ENCODE results near the gene SLC25A21. TPM values are rescaled to one million over a fixed set of nuclear protein-coding genes. Genes with fewer than 3 reads are reported as not detected.
"Not testable (repeated sequence)": the region's sequence is repeated elsewhere in the genome, so short reads cannot be mapped to it uniquely, and the experiment has no call there.

The SLC25A21 gene
- total and polyA plus RNA-seq, 2 experiments from 2014 or later = 10.6 to 12.1 TPM

GRCh38 chr14:37078131-37078530 lies 94.3 kb downstream of the SLC25A21 start:
- Mint-ChIP-seq H3K27me3 (ENCODE audit: insufficient read depth, low read depth, poor library complexity) (no peaks in the 10 kb centered on the region), H3K9me3 (no peaks in the 10 kb centered on the region), H3K4me3 (no peak overlapping the region), H3K4me1 (no peaks in the 10 kb centered on the region), H3K36me3 (ENCODE audit: low read depth) (no peaks in the 10 kb centered on the region), H3K27ac (no peak overlapping the region)
- Histone ChIP-seq H4K20me1 (replicated peaks; ENCODE audit: insufficient read depth) (no peaks in the 10 kb centered on the region), H3K4me3 (no peak overlapping the region), H3K9me2 (ENCODE audit: insufficient read depth) (no peaks in the 10 kb centered on the region), H3K4me2 (no peak overlapping the region), H3F3A (replicated peaks; ENCODE audit: low read depth) (no peaks in the 10 kb centered on the region), H3K27ac (ENCODE audit: low read depth) (no peak overlapping the region), H3K79me2 (replicated peaks; ENCODE audit: insufficient read depth) (no peaks in the 10 kb centered on the region), H3K4me1 (ENCODE audit: insufficient read depth) (no peaks in the 10 kb centered on the region), H2AFZ (no peak overlapping the region), H3K36me3 (ENCODE audit: insufficient read depth) (no peaks in the 10 kb centered on the region), H3K27me3 (ENCODE audit: insufficient read depth) (no peaks in the 10 kb centered on the region)
- ATAC-seq (no peak), DNase-seq (ENCODE audit: low spot score) (no peak)
- no peak for TF ChIP-seq NANOG (IDR thresholded peaks at IDR 0.05; ENCODE audit: borderline replicate concordance)
- no peak for TF ChIP-seq ZNF331 (CRISPR knock-in tag; IDR thresholded peaks at IDR 0.05; ENCODE audit: low read depth)
- no peak for TF ChIP-seq JUNB (IDR thresholded peaks at IDR 0.05; ENCODE audit: unreplicated experiment)
- TF ChIP-seq ETS1 (IDR thresholded peaks at IDR 0.05) = no peak

GRCh38 chr14:37074320-37074719 lies 98.1 kb downstream of the SLC25A21 start:
- H3K36me3 Mint-ChIP-seq (ENCODE audit: low read depth); H2AFZ ChIP-seq; H3K27me3 Mint-ChIP-seq (ENCODE audit: insufficient read depth, low read depth, poor library complexity); H3K27ac Mint-ChIP-seq; H3K27me3 ChIP-seq (ENCODE audit: insufficient read depth); H4K20me1 ChIP-seq (replicated peaks; ENCODE audit: insufficient read depth); H3K27ac ChIP-seq (ENCODE audit: low read depth); H3K4me3 ChIP-seq; ATAC-seq; H3K36me3 ChIP-seq (ENCODE audit: insufficient read depth); H3K4me3 Mint-ChIP-seq; H3K4me1 Mint-ChIP-seq; DNase-seq (ENCODE audit: low spot score); H3K4me1 ChIP-seq (ENCODE audit: insufficient read depth); H3K79me2 ChIP-seq (replicated peaks; ENCODE audit: insufficient read depth); H3K4me2 ChIP-seq; H3F3A ChIP-seq (replicated peaks; ENCODE audit: low read depth); H3K9me3 Mint-ChIP-seq; H3K9me2 ChIP-seq (ENCODE audit: insufficient read depth): not testable (repeated sequence)

- no peaks in the 10 kb centered on the region for H3K27me3 Mint-ChIP-seq (ENCODE audit: insufficient read depth, low read depth, poor library complexity)
- ATAC-seq (no peak), DNase-seq (ENCODE audit: low spot score) (no peak)
- peaks cover under 1% of the 10 kb centered on the region; the same call in 1 of the 2 replicates for H3K9me2 ChIP-seq (ENCODE audit: insufficient read depth)
- peaks cover 25% of the 10 kb centered on the region for H3K4me1 Mint-ChIP-seq
- no peak overlapping the region for H2AFZ ChIP-seq
- H3F3A ChIP-seq (replicated peaks; ENCODE audit: low read depth) = no peaks in the 10 kb centered on the region
- H4K20me1 ChIP-seq (replicated peaks; ENCODE audit: insufficient read depth) = no peaks in the 10 kb centered on the region
- H3K36me3 Mint-ChIP-seq (ENCODE audit: low read depth) = no peaks in the 10 kb centered on the region
- no peak overlapping the region for H3K4me3 ChIP-seq
- no peak overlapping the region for H3K4me2 ChIP-seq
- H3K27ac ChIP-seq (ENCODE audit: low read depth) = no peak overlapping the region
- no peaks in the 10 kb centered on the region for H3K9me3 Mint-ChIP-seq
- no peaks in the 10 kb centered on the region for H3K79me2 ChIP-seq (replicated peaks; ENCODE audit: insufficient read depth)
- H3K4me3 Mint-ChIP-seq = no peak overlapping the region
- H3K4me1 ChIP-seq (ENCODE audit: insufficient read depth) = peaks cover 21% of the 10 kb centered on the region
- H3K27ac Mint-ChIP-seq = no peak overlapping the region
- no peaks in the 10 kb centered on the region for H3K36me3 ChIP-seq (ENCODE audit: insufficient read depth)
- H3K27me3 ChIP-seq (ENCODE audit: insufficient read depth) = no peaks in the 10 kb centered on the region
- no peak for TF ChIP-seq CREB1 (CRISPR knock-in tag; IDR thresholded peaks at IDR 0.05; ENCODE audit: low read depth)
- no peak for TF ChIP-seq EZH2 (IDR thresholded peaks at IDR 0.05; ENCODE audit: low read depth, unreplicated experiment)
- TF ChIP-seq ZNF114 (CRISPR knock-in tag; IDR thresholded peaks at IDR 0.05) = no peak
- no peak for TF ChIP-seq NANOG (IDR thresholded peaks at IDR 0.05; ENCODE audit: borderline replicate concordance)
- TF ChIP-seq ZNF462 (CRISPR knock-in tag; IDR thresholded peaks at IDR 0.05) = no peak
These were observed 108.8 kb downstream of the SLC25A21 start for GRCh38 chr14:37063467-37064240.

Measured in GM23338 (cell line).